GM21723 (cell line): Measurements from ENCODE around the gene TMEM86A.

Source experiments
- ATAC-seq: cut with Tn5 transposase; IDR thresholded peaks from one replicate; pipeline ENCODE4 v1.9.1; 2021; ENCODE audit warnings: mild to moderate bottlenecking, moderate library complexity; ENCODE audit not compliant: unreplicated experiment

The TMEM86A gene

GRCh38 chr11:18754308-18754707 lies 55.7 kb downstream of the TMEM86A start:
- no peak for ATAC-seq
